ENCODE results near the gene PKMYT1.

DNA sequence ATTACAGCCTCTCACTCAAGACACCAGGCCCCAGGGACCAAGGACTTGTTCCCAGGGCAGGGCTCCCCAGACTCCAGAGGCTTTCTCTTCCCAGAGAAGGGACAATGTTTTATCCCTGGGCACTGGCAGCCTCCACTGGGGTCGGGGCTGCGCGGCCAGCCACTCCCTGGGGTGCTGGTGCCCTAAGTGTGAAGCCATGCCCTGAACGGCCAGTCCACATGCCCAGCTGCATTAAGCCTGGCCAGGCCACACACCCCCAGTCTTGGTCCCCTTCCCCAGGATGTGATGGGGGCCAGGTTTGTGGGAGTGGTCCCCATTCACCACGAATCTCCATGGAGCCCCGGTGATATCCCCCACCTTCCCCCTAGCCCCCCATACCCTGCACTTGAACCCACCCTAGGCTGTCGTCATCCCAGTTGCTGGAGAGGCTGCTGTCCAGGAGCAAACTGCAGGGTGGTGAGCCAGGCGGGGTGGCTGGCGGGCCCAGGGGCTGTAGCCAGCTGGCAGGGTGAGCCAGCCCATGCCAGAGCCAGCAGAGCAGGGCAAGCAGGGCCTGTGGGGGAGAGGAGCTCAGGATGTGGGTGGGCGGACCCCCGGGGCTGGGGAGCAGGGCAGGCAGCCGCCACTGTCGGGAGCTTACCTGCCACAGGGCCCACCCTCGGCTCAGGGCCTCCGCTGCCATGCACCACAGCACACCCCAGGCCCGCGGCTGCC, 6.5 kb downstream of the PKMYT1 start:
- TF ChIP-seq, protein P1, sequence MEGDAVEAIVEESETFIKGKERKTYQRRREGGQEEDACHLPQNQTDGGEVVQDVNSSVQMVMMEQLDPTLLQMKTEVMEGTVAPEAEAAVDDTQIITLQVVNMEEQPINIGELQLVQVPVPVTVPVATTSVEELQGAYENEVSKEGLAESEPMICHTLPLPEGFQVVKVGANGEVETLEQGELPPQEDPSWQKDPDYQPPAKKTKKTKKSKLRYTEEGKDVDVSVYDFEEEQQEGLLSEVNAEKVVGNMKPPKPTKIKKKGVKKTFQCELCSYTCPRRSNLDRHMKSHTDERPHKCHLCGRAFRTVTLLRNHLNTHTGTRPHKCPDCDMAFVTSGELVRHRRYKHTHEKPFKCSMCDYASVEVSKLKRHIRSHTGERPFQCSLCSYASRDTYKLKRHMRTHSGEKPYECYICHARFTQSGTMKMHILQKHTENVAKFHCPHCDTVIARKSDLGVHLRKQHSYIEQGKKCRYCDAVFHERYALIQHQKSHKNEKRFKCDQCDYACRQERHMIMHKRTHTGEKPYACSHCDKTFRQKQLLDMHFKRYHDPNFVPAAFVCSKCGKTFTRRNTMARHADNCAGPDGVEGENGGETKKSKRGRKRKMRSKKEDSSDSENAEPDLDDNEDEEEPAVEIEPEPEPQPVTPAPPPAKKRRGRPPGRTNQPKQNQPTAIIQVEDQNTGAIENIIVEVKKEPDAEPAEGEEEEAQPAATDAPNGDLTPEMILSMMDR (IDR thresholded peaks at IDR 0.05): no peak
- TF ChIP-seq POLR2AphosphoS5 (IDR thresholded peaks at IDR 0.05; ENCODE audit: insufficient read depth in 1 of 2, low read depth in 1 of 2) (no peak), POLR2A (IDR thresholded peaks at IDR 0.05) (no peak)
